Activated CD8-positive, alpha-beta memory T cell treated with anti-CD3 and anti-CD28 coated beads, Interleukin-2, amount 50 U/mL, for 24 hours (primary cell): ENCODE results near the gene NIFK.
"Not testable (repeated sequence)": the region's sequence is repeated elsewhere in the genome, so short reads cannot be mapped to it uniquely, and the experiment has no call there.

ENCODE experiments used
- DNase-seq: peaks from one replicate; pipeline ENCODE4 v3.0.0-alpha.2; 2020; ENCODE audit errors: extremely low read depth

NIFK gene

DNA sequence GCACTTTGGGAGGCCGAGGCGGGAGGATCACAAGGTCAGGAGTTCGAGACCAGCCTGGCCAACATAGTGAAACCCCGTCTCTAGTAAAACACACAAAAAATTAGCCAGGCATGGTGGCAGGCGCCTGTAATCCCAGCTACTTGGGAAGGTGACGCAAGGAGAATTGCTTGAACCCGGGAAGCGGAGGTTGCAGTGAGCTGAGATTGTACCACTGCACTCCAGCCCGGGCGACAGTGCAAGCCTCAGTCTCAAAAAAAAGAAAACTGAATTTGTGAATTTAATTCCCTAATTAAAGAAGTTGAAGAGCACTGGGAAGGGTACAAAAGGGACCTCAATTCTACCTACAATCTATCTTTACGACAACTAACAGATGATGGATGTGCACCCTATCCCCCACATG lies 2.1 kb downstream of the NIFK start:
- not testable (repeated sequence) for DNase-seq

DNA sequence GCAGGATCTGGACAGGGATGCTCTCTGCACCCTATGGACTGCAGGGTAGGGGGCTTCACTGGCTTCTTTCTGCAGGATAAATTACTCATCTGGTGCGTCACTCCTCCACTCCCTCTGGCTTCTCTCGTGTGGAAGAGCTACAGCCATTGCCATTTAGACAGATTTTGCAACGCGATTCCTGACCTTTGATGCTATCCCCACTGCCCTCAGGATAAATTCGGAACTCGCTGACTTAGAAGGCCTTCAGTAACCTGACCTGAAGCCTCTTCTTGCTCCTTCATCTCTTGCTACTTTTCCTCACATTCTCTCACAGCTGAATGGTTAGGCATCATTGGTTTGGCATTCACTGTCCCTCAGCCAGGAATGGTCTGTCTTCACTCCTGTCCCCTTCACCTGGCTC lies 5.3 kb downstream of the NIFK start:
- DNase-seq, result no peak

- no peak for DNase-seq
These were observed 8.7 kb downstream of the NIFK start for GRCh38 chr2:121727950-121728349.

DNA sequence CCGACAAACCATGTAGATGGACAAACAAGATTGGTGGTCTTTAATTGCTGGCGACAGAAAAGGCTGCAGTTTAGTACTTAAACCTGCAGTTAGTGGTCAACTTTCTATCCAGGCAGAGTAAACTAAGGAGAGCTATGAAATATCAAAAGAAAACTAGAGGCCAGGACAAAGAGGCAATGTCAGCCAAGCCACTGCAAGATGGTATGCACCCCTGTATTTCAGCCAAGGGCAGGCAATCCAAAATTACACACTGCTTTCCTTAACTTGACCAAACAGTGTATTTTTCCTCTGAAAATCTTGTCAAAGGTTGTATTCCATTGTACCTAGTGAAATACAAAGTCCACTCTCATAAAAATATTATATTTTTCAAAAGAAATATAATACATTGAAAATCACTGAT lies 9.3 kb downstream of the NIFK start:
- DNase-seq, result no peak

DNA sequence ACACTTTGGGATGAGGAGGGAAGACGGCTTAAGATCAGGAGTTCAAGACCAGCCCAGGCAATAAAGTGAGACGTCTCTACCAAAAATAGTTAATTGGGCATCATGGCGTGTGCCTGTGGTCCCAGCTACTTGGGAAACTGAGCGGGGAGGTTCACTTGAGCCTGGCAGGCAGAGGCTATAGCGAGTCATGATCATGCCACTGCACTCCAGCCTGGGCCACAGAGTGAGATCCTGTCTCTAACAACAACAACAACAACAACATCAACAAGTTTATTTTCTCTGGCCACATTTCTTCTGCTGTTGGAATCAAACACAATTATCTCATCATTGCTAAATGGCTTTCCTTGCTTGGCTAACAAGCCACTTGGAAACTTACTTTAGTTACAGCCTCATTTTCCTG lies 13.4 kb downstream of the NIFK start:
- no peak for DNase-seq

DNA sequence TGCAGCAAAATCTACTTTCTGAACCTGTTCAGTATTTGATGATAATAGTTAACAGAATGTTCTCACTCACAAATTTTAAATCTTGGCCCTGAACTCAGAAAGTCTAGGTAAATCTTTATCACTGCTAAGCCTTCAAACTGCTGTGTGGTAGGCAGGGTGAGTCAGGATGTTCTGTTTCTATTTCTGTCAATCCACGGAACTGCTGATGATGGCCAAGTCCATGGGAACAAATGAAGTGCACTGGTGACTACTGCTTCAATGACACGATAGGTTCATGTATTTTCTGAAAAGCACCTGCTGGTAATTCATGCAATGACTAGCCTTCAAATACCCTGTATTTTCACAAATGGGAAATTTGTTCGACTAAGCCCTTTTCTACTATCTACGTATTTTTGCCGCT lies 14.2 kb downstream of the NIFK start:
- DNase-seq, result no peak

DNA sequence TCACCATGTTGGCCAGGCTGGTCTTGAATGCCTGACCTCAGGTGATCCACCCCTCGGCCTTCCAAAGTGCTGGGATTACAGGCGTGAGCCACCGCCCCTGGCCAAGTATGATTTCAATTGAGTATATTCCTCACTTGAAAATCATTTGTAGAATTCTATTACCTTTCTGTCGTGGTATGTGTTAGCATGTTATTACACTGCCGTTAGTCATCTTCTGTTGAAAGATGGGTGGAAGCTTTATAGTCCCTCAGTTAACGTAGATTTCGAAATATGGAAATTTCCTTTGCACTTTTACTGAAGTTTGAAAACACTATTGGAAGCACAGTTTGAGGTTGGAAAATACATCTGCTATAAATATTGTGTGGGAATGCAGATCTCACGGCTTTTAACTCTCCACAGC lies 14.7 kb downstream of the NIFK start:
- DNase-seq, result no peak

DNA sequence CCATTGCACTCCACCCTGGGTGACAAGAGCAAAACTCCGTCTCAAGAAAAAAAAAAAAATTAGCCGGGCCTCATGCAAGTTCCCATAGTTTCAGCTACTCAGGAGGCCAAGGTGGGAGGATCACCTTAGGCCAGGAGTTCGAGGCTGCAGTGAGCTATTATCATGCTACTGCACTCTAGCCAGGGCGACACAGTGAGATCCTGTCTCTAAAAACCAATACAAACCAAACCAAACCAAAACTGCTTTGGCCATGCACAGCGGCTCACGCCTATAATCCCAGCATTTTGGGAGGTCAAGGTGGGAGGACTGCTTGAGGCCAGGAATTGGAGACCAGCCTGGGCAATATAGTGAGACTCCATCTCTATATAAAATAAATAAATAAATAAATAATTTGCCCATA lies 19.1 kb downstream of the NIFK start:
- no peak for DNase-seq

DNA sequence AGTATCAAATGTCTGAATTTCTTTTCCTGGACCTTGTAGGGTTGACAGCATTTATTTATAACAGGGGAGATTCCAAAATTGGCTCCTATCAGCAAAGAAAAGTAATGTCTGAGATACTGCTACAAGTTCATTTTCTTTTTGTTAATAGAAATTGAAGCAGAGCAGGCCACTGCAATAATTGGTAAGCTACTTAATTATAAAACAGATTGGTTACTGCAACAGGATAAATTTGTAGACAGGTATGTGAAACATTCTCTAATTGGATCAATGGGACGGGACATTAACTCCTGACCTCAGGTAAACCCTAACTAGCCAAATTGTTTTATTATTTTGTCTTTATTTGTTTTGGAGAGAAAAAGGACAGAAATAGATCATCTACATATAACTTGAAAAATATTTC lies 20.5 kb downstream of the NIFK start:
- DNase-seq, result no peak

- DNase-seq, result not testable (repeated sequence)
These were observed 25.2 kb downstream of the NIFK start for GRCh38 chr2:121711481-121711880.

DNA sequence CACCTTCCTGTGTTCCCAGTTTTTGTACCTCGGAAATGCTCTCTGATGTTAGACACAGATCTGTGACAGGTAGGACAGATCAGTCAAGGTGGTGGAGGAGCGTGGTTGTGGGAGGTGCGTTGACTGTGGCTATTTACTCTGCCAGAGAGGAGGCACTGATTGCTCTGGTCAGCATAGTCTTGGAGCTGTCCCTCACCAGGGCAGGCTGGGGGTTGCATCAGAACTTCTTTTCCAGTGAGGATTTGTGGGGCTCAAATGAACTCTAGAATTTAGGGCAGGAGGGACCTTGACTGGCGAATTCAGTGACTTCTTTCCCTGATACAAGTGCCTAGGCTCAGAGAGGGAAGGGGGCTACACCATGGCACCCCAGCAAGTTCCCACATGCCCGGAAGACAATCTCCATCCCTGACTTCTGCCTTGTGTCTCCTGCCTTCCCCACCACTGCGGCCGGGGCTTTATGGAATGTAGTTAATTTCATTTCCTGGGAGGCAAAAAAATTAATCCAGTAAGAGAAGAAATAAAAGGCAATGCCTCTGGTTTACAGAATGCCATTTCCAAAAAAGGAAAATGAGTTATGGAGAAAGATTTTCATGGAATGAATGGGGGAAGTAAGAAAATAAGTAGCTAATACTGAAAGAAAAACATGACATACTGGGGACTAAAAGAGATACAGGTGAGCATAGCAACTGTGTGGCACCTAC lies 26.1 kb downstream of the NIFK start:
- DNase-seq, result no peak

- DNase-seq, result no peak
These were observed 26.8 kb downstream of the NIFK start for GRCh38 chr2:121709776-121710469.

GRCh38 chr2:121707920-121708361 lies 28.7 kb downstream of the NIFK start:
- DNase-seq, result no peak

DNA sequence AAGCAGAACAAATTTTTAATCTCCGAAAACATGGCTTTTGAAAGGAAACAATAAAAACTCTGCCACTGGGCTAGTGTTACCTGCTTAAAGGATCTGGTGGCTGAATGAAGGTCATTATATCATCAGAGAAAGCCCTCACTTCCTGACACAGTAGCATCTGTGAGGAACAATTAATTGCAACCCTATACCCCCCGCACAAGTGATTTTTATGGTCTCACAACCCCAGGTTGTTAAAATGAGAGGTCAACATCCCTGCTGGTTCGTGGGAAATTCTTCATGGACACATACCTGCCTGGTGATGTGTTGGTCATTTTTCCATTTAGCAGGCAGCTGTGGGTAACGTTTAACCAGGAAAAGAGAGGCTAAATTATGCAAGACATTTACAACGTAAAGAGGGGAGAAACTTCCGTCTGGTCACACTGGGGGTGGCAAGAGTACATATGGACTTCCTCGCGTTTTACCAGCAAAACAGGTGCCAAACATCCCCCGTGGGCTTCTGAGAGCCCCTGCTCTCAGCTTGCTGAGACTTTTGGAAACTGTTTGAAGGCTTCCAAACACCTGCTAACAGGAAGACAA lies 29.2 kb downstream of the NIFK start:
- no peak for DNase-seq

DNA sequence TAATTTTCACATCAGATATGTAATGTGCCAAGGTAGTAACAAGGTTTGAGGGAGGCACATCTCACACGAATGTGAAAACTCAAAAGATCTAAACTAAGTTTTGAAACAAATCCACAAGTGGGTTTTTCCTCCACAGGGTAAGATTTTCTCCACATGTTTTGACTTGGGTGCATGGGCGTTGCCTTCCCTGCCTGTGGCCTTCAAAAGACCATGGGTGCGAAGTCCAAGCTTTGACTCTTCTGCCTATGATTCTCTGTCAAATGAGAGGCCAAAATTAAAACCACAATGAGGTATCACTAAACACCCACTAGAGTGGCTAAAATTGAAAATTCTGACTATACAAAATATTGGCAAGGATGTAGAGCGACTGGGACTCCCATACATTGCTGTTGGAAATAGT lies 30.7 kb downstream of the NIFK start:
- no peak for DNase-seq

DNA sequence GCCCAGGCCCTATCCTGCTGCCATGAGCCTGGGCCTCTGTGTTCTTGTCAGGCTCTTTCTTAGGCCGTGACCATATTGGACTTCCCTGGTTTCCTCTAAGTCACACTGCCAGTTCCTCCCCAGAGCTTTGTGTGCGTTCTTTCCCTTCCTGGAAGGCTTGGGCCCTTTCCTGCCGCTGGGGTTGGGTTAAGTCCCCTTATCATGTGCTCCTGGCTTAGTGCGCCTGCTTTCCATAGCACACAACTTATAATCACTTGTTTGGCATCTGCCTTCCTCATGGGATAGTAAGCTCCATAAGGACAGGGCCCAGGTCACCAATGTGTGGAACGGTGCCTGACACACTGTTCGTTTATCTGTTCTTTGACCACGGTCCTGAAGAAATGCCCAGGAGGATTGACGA lies 31.3 kb downstream of the NIFK start:
- no peak for DNase-seq

DNA sequence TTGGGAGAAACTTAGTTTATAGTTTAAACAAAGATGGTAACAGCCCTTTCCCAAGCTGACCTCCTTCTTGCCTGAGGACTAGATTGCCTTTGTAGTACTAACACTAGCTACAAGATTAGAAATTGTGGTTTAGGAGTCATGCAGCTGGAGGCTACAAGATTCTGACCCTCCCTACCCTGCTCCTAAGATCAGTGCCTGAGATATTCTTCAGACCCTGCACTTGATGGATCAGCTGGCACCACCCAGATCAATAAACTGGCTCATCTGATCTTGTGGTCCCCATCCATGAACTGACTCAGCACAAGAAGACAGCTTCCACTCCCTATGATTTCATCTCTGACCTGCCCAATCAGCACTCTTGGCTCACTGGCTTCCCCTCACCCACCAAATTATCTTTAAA lies 34.9 kb downstream of the NIFK start:
- not testable (repeated sequence) for DNase-seq

GRCh38 chr2:121699421-121700333 lies 37.0 kb downstream of the NIFK start:
- peak; percentile 69 for DNase-seq

- no peak for DNase-seq
These were observed 38.3 kb downstream of the NIFK start for GRCh38 chr2:121698318-121698930.

DNA sequence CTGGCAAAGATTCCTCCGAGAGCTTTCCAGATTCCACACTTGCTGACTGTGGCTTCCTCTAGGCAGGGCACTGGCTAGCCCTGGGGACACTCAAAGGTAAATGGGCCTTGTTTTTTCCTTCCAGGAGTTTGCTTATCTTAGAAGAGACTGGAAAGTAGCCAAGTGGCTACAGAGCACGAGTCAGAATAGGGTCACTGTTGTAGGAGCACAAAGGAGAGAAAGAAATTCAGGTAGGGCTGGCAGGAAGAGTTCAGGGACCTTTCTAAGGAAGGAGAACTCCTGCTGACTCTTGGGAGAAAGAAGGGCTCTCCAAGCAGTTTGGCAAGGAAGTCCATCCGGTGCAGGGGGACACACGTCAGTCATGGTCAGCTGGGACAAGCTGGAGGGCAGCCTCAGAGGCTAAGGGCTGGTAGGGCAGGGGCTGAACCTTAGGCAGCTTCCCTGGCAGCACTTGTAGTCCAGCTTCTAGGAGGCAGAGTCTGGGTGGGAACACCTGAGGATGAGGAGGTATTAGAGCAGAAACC lies 39.5 kb downstream of the NIFK start:
- no peak for DNase-seq

DNA sequence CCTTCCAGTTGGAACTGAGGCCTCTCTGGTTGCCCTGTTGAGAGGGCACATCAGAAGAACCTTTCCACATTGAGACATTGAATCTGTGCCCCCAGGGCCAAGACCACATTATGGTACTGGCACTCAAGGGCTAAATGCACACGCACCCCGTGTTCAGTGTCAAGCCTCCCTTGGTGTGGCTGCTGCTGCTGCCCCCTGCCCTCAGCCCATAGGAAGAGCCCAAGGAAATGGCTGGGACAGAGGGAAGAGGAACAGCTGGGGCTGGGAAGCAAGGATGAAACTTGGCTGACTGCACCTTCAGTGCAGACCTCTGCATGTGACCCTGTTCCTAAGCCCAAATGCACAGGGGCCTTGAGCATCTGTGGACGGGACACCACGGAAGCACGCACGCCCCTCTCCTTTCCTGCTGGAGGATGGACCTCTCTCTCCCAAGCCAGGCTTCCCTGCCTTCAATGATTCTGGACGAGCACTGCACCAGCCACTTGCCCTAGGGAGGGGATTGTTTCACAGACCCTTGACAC lies 40.2 kb downstream of the NIFK start:
- no peak for DNase-seq

GRCh38 chr2:121695171-121695451 lies 41.6 kb downstream of the NIFK start:
- no peak for DNase-seq
